CD14-positive monocyte (primary cell): ENCODE results near the gene ANTXR2. TPM values are rescaled to one million over a fixed set of nuclear protein-coding genes. Genes with fewer than 3 reads are reported as not detected.

Experiments
- DNase-seq, 3 donors: peaks; one replicate each; pipeline ENCODE4 v3.0.0-alpha.2; 2011 to 2022
- H2AFZ ChIP-seq: 2 replicates; pipeline ENCODE4 v1.6.0; 2012; ENCODE audit warnings: mild to moderate bottlenecking, low read depth, low read length, inconsistent platforms; ENCODE audit not compliant: insufficient read depth, poor library complexity, severe bottlenecking
- H3K27ac ChIP-seq, 2 donors: 1 replicate in 1 of 2; 2 replicates in 1 of 2; pipeline ENCODE4 v1.5.1; 2012 to 2013; ENCODE audit warnings: low read length in 2 of 2, control low read depth in 1 of 2, inconsistent platforms in 1 of 2, low read depth in 1 of 2, mild to moderate bottlenecking in 1 of 2
- H3K27me3 ChIP-seq, 2 donors: one replicate each; pipeline versions ENCODE4 v1.6.0 to v1.6.1; 2011 to 2013; ENCODE audit warnings: low read length in 2 of 2; ENCODE audit not compliant: control insufficient read depth in 2 of 2, insufficient read depth in 2 of 2
- H3K36me3 ChIP-seq, 2 donors: replicated peaks in 1 of 2; 1 replicate in 1 of 2; 2 replicates in 1 of 2; pipeline versions ENCODE4 v1.5.1 to v1.6.1; 2012 to 2013; ENCODE audit warnings: low read length in 2 of 2, control low read depth in 1 of 2, inconsistent platforms in 1 of 2, mild to moderate bottlenecking in 1 of 2; ENCODE audit not compliant: insufficient read depth in 2 of 2, control insufficient read depth in 1 of 2
- H3K4me1 ChIP-seq, 2 donors: 1 replicate in 1 of 2; 2 replicates in 1 of 2; pipeline versions ENCODE4 v1.5.1 to v1.6.1; 2012 to 2013; ENCODE audit warnings: low read length in 2 of 2, control low read depth in 1 of 2, inconsistent platforms in 1 of 2, mild to moderate bottlenecking in 1 of 2, moderate library complexity in 1 of 2; ENCODE audit not compliant: insufficient read depth in 2 of 2, control insufficient read depth in 1 of 2
- H3K4me2 ChIP-seq: replicated peaks from 2 replicates; pipeline ENCODE3; 2012; ENCODE audit warnings: low read length, moderate library complexity, mild to moderate bottlenecking; ENCODE audit not compliant: poor library complexity, severe bottlenecking; ENCODE audit errors: extremely low read depth
- H3K4me3 ChIP-seq, 3 experiments: fragments of 200-600 bp in 1 of 3; sonication (generic) in 1 of 3; replicated peaks in 1 of 3; 1 replicate in 2 of 3; 2 replicates in 1 of 3; pipeline ENCODE4 v1.5.1; 2011 to 2013; ENCODE audit warnings: low read length in 3 of 3, mild to moderate bottlenecking in 3 of 3, control low read depth in 2 of 3, low read depth in 2 of 3, inconsistent platforms in 1 of 3, moderate library complexity in 1 of 3
- H3K79me2 ChIP-seq: 2 replicates; pipeline ENCODE4 v1.6.0; 2012; ENCODE audit warnings: mild to moderate bottlenecking, control low read depth, inconsistent platforms, low read length, moderate library complexity; ENCODE audit not compliant: insufficient read depth
- H3K9ac ChIP-seq: 2 replicates; pipeline ENCODE4 v1.6.0; 2017; ENCODE audit warnings: low read length, mild to moderate bottlenecking; ENCODE audit not compliant: insufficient read depth, poor library complexity, severe bottlenecking
- H3K9me3 ChIP-seq, 2 donors: replicated peaks in 1 of 2; 1 replicate in 1 of 2; 2 replicates in 1 of 2; pipeline versions ENCODE4 v1.5.1 to v1.6.1; 2012 to 2013; ENCODE audit warnings: low read length in 2 of 2, control low read depth in 1 of 2; ENCODE audit not compliant: control insufficient read depth in 1 of 2, insufficient read depth in 1 of 2
- H4K20me1 ChIP-seq: 2 replicates; pipeline ENCODE4 v1.6.0; 2012; ENCODE audit warnings: mild to moderate bottlenecking, low read length, control low read depth, moderate library complexity; ENCODE audit not compliant: insufficient read depth
- H3K27ac Mint-ChIP-seq, 7 donors: one replicate each; pipeline ENCODE4 v1.8.0; 2020; ENCODE audit warnings: mild to moderate bottlenecking in 7 of 7, mixed read lengths in 7 of 7, moderate library complexity in 6 of 7, inconsistent platforms in 2 of 7
- H3K27me3 Mint-ChIP-seq, 3 donors: one replicate each; pipeline ENCODE4 v1.8.0; 2021 to 2022; ENCODE audit warnings: low read depth in 3 of 3, mild to moderate bottlenecking in 3 of 3, mixed read lengths in 3 of 3, moderate library complexity in 3 of 3, inconsistent platforms in 1 of 3
- H3K36me3 Mint-ChIP-seq, 2 donors: one replicate each; pipeline ENCODE4 v1.8.0; 2020; ENCODE audit warnings: mixed read lengths in 2 of 2, inconsistent platforms in 1 of 2, mild to moderate bottlenecking in 1 of 2
- H3K4me1 Mint-ChIP-seq: one replicate; pipeline ENCODE4 v1.8.0; 2020; ENCODE audit warnings: mild to moderate bottlenecking, mixed read lengths
- H3K4me3 Mint-ChIP-seq, 2 donors: one replicate each; pipeline ENCODE4 v1.8.0; 2020; ENCODE audit warnings: mild to moderate bottlenecking in 2 of 2, mixed read lengths in 2 of 2, moderate library complexity in 1 of 2
- H3K9me3 Mint-ChIP-seq, 7 donors: one replicate each; pipeline ENCODE4 v1.8.0; 2020 to 2022; ENCODE audit warnings: mixed read lengths in 7 of 7, mild to moderate bottlenecking in 6 of 7, moderate library complexity in 6 of 7, inconsistent platforms in 2 of 7
- WGBS: methylation state at CpG from one replicate; pipeline ENCODE4 v1.1.5; 2013; ENCODE audit warnings: missing lambda C conversion rate; ENCODE audit not compliant: insufficient coverage; 5-methylcytosine and 5-hydroxymethylcytosine counted together
- intact Hi-C, 2 donors: fragments of 100-400 bp; cut with micrococcal nuclease; formaldehyde crosslinking; loops; one replicate each; pipeline versions ENCODE4 v1.15.0 to v1.15.1; 2023
- polyA plus RNA-seq, 3 donors: library from polyadenylated mRNA; depleted of rRNA in 1 of 3; unstranded in 2 of 3; stranded (reverse) in 1 of 3; fragments of 300-500 nt in 2 of 3; fragments of >200 nt in 1 of 3; fragmentation: Illumina TruSeq in 2 of 3; gene quantifications; 1 replicate in 2 of 3; 2 replicates in 1 of 3; pipeline ENCODE4 v1.2.3, GENCODE V29; 2012 to 2021
- TF ChIP-seq, protein P1 (sequence below): fragments of 200-600 bp; IDR thresholded peaks from one replicate; pipeline ENCODE4 v1.8.0; 2022; ENCODE audit warnings: antibody characterized with exemption, mild to moderate bottlenecking

Gene ANTXR2
- polyA plus RNA-seq, 3 donors: 15.4 to 69.6 (median 59.2) TPM

- no peak overlapping the region for H3K4me2 ChIP-seq
- no peaks in the 10 kb centered on the region for H3K36me3 ChIP-seq
- WGBS: no CpG with 5 or more reads among the region's 1 CpG
- no peak for DNase-seq
- H3K9me3 ChIP-seq: peaks cover 0 to 5% of the 10 kb centered on the region in 2 donors
- no peaks in the 10 kb centered on the region for H3K79me2 ChIP-seq
- intact Hi-C loops: no loop called here
- Mint-ChIP-seq H3K27ac (no peak overlapping the region), H3K27me3 (no peaks in the 10 kb centered on the region), H3K9me3 (peaks cover 7 to 21% (median 13%) of the 10 kb centered on the region in 7 donors), H3K4me1 (no peaks in the 10 kb centered on the region), H3K36me3 (peaks cover 0 to 5% of the 10 kb centered on the region in 2 donors), H3K4me3 (no peak overlapping the region)
- TF ChIP-seq, protein P1, sequence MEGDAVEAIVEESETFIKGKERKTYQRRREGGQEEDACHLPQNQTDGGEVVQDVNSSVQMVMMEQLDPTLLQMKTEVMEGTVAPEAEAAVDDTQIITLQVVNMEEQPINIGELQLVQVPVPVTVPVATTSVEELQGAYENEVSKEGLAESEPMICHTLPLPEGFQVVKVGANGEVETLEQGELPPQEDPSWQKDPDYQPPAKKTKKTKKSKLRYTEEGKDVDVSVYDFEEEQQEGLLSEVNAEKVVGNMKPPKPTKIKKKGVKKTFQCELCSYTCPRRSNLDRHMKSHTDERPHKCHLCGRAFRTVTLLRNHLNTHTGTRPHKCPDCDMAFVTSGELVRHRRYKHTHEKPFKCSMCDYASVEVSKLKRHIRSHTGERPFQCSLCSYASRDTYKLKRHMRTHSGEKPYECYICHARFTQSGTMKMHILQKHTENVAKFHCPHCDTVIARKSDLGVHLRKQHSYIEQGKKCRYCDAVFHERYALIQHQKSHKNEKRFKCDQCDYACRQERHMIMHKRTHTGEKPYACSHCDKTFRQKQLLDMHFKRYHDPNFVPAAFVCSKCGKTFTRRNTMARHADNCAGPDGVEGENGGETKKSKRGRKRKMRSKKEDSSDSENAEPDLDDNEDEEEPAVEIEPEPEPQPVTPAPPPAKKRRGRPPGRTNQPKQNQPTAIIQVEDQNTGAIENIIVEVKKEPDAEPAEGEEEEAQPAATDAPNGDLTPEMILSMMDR: no peak
- no peaks in the 10 kb centered on the region for H3K4me1 ChIP-seq
- H3K27ac ChIP-seq: no peak overlapping the region
- no peak overlapping the region for H2AFZ ChIP-seq
- H3K27me3 ChIP-seq: no peaks in the 10 kb centered on the region
- H4K20me1 ChIP-seq: no peaks in the 10 kb centered on the region
- H3K4me3 ChIP-seq: no peak overlapping the region
- no peak overlapping the region for H3K9ac ChIP-seq
Observed at GRCh38 chr4:80116516-80116915, 43.5 kb upstream of the ANTXR2 start.

- Mint-ChIP-seq H3K9me3 (peaks cover 7 to 21% (median 13%) of the 10 kb centered on the region in 7 donors), H3K27ac (no peak overlapping the region), H3K36me3 (peaks cover 0 to 5% of the 10 kb centered on the region in 2 donors), H3K4me3 (no peak overlapping the region), H3K27me3 (no peaks in the 10 kb centered on the region), H3K4me1 (no peaks in the 10 kb centered on the region)
- no peak for DNase-seq
- no peaks in the 10 kb centered on the region for H4K20me1 ChIP-seq
- H3K4me2 ChIP-seq: no peak overlapping the region
- TF ChIP-seq, protein P1: no peak
- no peaks in the 10 kb centered on the region for H3K27me3 ChIP-seq
- H3K27ac ChIP-seq: no peak overlapping the region
- 96% methylated on average over 8 of the region's 8 CpGs for WGBS
- H3K79me2 ChIP-seq: no peaks in the 10 kb centered on the region
- no peak overlapping the region for H3K4me3 ChIP-seq
- H3K4me1 ChIP-seq: no peaks in the 10 kb centered on the region
- H3K36me3 ChIP-seq: no peaks in the 10 kb centered on the region
- H2AFZ ChIP-seq: no peak overlapping the region
- H3K9me3 ChIP-seq: peaks cover 0 to 5% of the 10 kb centered on the region in 2 donors
- intact Hi-C loops: no loop called here
- H3K9ac ChIP-seq: no peak overlapping the region
Observed at GRCh38 chr4:80115368-80116181, 42.5 kb upstream of the ANTXR2 start.
